Measurements from ENCODE around the gene LRRC10B.

GRCh38 chr11:61542024-61542461 lies 33.5 kb downstream of the LRRC10B start:
- TF ChIP-seq CTCF (IDR thresholded peaks at IDR 0.05; ENCODE audit: low read length) = no peak
- no peak for TF ChIP-seq EZH2 (IDR thresholded peaks at IDR 0.05; ENCODE audit: borderline replicate concordance, low read length)
